Panc1 (cell line): ENCODE data around the gene SRSF3. TPM values are rescaled to one million over a fixed set of nuclear protein-coding genes. Genes with fewer than 3 reads are reported as not detected.
A peak's percentile ranks its signal among the peaks of the same experiment; 100 is the strongest.

ENCODE experiments used
- ATAC-seq: fragments of 200-7000 bp; cut with Tn5 transposase; 2 replicates; pipeline ENCODE4 v1.9.1; 2020; ENCODE audit warnings: mild to moderate bottlenecking, moderate library complexity
- BruUV-seq: library from RNA; stranded (reverse); fragments of 400-500 nt; replicated peaks from 2 replicates; lab custom pipeline; 2021; lab: Mats Ljungman, UMichigan
- CTCF ChIA-PET: fragments of 300-600 bp; sonication (Branson Sonifier 250); formaldehyde crosslinking; loops from one replicate; lab custom pipeline; 2022; ENCODE audit warnings: antibody characterized with exemption; lab: Charles Lee
- POLR2A ChIA-PET: fragments of 300-600 bp; sonication (Branson Sonifier 250); formaldehyde crosslinking; loops from one replicate; lab custom pipeline; 2022; ENCODE audit warnings: antibody characterized with exemption; lab: Charles Lee
- DNase-seq: peaks from one replicate; pipeline ENCODE4 v3.0.0-alpha.2; 2010; ENCODE audit warnings: low read depth, low spot score
- H3K27ac ChIP-seq: 2 replicates; pipeline ENCODE4 v1.5.1; 2011; ENCODE audit warnings: mild to moderate bottlenecking, low read length, inconsistent platforms
- H3K27me3 ChIP-seq: fragments of 200-500 bp; sonication (Bioruptor generic); 2 replicates; pipeline ENCODE4 v1.6.0; 2014; ENCODE audit warnings: low read length, inconsistent platforms; ENCODE audit not compliant: control insufficient read depth, insufficient read depth
- H3K36me3 ChIP-seq: fragments of 200-500 bp; sonication (Bioruptor generic); 2 replicates; pipeline ENCODE4 v1.5.1; 2014; ENCODE audit warnings: inconsistent platforms, mild to moderate bottlenecking, low read length, moderate library complexity; ENCODE audit not compliant: control insufficient read depth, insufficient read depth
- H3K4me1 ChIP-seq: 2 replicates; pipeline ENCODE4 v1.5.1; 2011; ENCODE audit warnings: inconsistent platforms, mild to moderate bottlenecking, low read length, moderate library complexity; ENCODE audit not compliant: control insufficient read depth, insufficient read depth
- H3K4me3 ChIP-seq, 2 experiments: 2 replicates each; pipeline ENCODE4 v1.5.1; 2011 to 2012; ENCODE audit warnings: low read depth in 2 of 2, low read length in 2 of 2, mild to moderate bottlenecking in 2 of 2, inconsistent platforms in 1 of 2, moderate library complexity in 1 of 2
- H3K9me3 ChIP-seq: fragments of 200-500 bp; sonication (Bioruptor generic); 2 replicates; pipeline ENCODE4 v1.5.1; 2014; ENCODE audit warnings: low read depth, mild to moderate bottlenecking, inconsistent platforms, low read length, moderate library complexity; ENCODE audit not compliant: control insufficient read depth, insufficient read depth
- CTCF ChIP-seq: fragments of 450-650 bp; IDR thresholded peaks from 2 replicates; pipeline ENCODE4 v1.5.1; 2017; ENCODE audit warnings: mild to moderate bottlenecking
- POLR2AphosphoS5 ChIP-seq: IDR thresholded peaks from 2 replicates; pipeline ENCODE4 v1.6.1; 2012; ENCODE audit warnings: mild to moderate bottlenecking, low read depth, low read length, moderate library complexity
- REST ChIP-seq, 2 experiments: IDR thresholded peaks; 2 replicates each; pipeline ENCODE4 v1.6.1; 2011 to 2012; ENCODE audit warnings: low read depth in 2 of 2, control low read depth in 1 of 2, low read length in 1 of 2, mild to moderate bottlenecking in 1 of 2, moderate library complexity in 1 of 2; ENCODE audit not compliant: insufficient read depth in 1 of 2
- SIN3A ChIP-seq: IDR thresholded peaks from 2 replicates; pipeline ENCODE4 v1.6.1; 2012; ENCODE audit warnings: low read depth, mild to moderate bottlenecking, low read length, moderate library complexity, borderline replicate concordance; ENCODE audit not compliant: insufficient read depth
- TCF7L2 ChIP-seq: IDR thresholded peaks from 2 replicates; pipeline ENCODE4 v1.6.1; 2011; ENCODE audit warnings: mild to moderate bottlenecking, low read depth, low read length, inconsistent platforms
- in situ Hi-C: cut with HindIII; loops from 2 replicates; pipeline ENCODE4 v1.10.0; 2016; ENCODE audit warnings: low sequenced_read_pairs, low pct_unique_long_range_greater_than_20kb
- intact Hi-C: fragments of 100-400 bp; cut with micrococcal nuclease; formaldehyde crosslinking; loops from one replicate; pipeline ENCODE4 v1.10.0; 2022; ENCODE audit not compliant: unreplicated experiment
- total RNA-seq: library from RNA; stranded (reverse); gene quantifications from one replicate; pipeline ENCODE4 v1.2.1, GENCODE V29; 2021; ENCODE audit not compliant: unreplicated experiment

SRSF3 gene
- total RNA-seq, 1 experiment from 2014 or later: 356 TPM

GRCh38 chr6:36634317-36635108 lies 40.4 kb downstream of the SRSF3 start:
- peak; percentile 56; the same call in 1 of the 2 replicates for ATAC-seq
- DNase-seq: no peak
- POLR2A ChIA-PET: no interaction called here
- no peaks in the 10 kb centered on the region for H3K36me3 ChIP-seq
- no peak overlapping the region for H3K4me3 ChIP-seq
- H3K27me3 ChIP-seq: no peaks in the 10 kb centered on the region
- intact Hi-C loops: no loop called here
- no peaks in the 10 kb centered on the region for H3K9me3 ChIP-seq
- no peak for TF ChIP-seq REST (IDR thresholded peaks at IDR 0.05; ENCODE audit: insufficient read depth in 1 of 2, low read depth in 2 of 2, low read length in 1 of 2)
- no peak for TF ChIP-seq SIN3A
- no peak for TF ChIP-seq TCF7L2
- TF ChIP-seq CTCF: no peak
- no peak for TF ChIP-seq POLR2AphosphoS5
- peak overlapping the region; percentile 79 for H3K27ac ChIP-seq
- BruUV-seq: no TSS peak
- peaks cover 27% of the 10 kb centered on the region for H3K4me1 ChIP-seq
- in situ Hi-C loops: no loop called here
- CTCF ChIA-PET: interaction anchor here (0.5 to 0.7 kb wide), 2 partner anchors 8 to 17 kb away, joined by 3 to 4 read pairs; no protein-coding TSS in a partner anchor

- Histone ChIP-seq H3K9me3 (no peaks in the 10 kb centered on the region), H3K27me3 (no peaks in the 10 kb centered on the region), H3K4me3 (no peak overlapping the region), H3K36me3 (no peaks in the 10 kb centered on the region), H3K27ac (no peak overlapping the region), H3K4me1 (peaks cover 27% of the 10 kb centered on the region)
- in situ Hi-C loops (no loop called here), intact Hi-C loops (no loop called here)
- DNase-seq (no peak), ATAC-seq (no peak)
- no TSS peak for BruUV-seq
- no peak for TF ChIP-seq REST (IDR thresholded peaks at IDR 0.05; ENCODE audit: insufficient read depth in 1 of 2, low read depth in 2 of 2, low read length in 1 of 2)
- TF ChIP-seq POLR2AphosphoS5: no peak
- TF ChIP-seq SIN3A: no peak
- no peak for TF ChIP-seq CTCF
- TF ChIP-seq TCF7L2: no peak
- ChIA-PET CTCF (no interaction called here), POLR2A (no interaction called here)
These were observed 42.1 kb downstream of the SRSF3 start for GRCh38 chr6:36636283-36636682.
